Measurements from ENCODE around the gene MCC.

The MCC gene

GRCh38 chr5:113336975-113337374, 151.3 kb downstream of the MCC start:
- H3K27ac ChIP-seq = no peak overlapping the region
- TF ChIP-seq CTCF (conservative IDR thresholded peaks at IDR 0.05) = peak; percentile 71

- TF ChIP-seq CTCF (conservative IDR thresholded peaks at IDR 0.05) = no peak
Measured at GRCh38 chr5:113333411-113333810, 154.8 kb downstream of the MCC start.

GRCh38 chr5:113331209-113331551, 157.1 kb downstream of the MCC start:
- no peak overlapping the region for H3K27ac ChIP-seq
- no peak for TF ChIP-seq CTCF (conservative IDR thresholded peaks at IDR 0.05)

More at GRCh38 chr5:113333411-113333810, 154.8 kb downstream of the MCC start:
- H3K27ac ChIP-seq = no peak overlapping the region

- TF ChIP-seq CTCF (conservative IDR thresholded peaks at IDR 0.05) = peak; percentile 78
- H3K27ac ChIP-seq = no peak overlapping the region
Measured at GRCh38 chr5:113330533-113331208, 157.6 kb downstream of the MCC start.

- H3K27ac ChIP-seq = no peak overlapping the region
- TF ChIP-seq CTCF (conservative IDR thresholded peaks at IDR 0.05) = no peak
Measured at GRCh38 chr5:113329981-113330380, 158.3 kb downstream of the MCC start.

GRCh38 chr5:113325054-113325453, 163.2 kb downstream of the MCC start:
- no peak for TF ChIP-seq CTCF (conservative IDR thresholded peaks at IDR 0.05)
- H3K27ac ChIP-seq = no peak overlapping the region

- peak overlapping the region; percentile 66 for H3K27ac ChIP-seq
Measured at GRCh38 chr5:113321276-113321675, 167.0 kb downstream of the MCC start.

More at GRCh38 chr5:113321276-113321675, 167.0 kb downstream of the MCC start:
- no peak for TF ChIP-seq CTCF (conservative IDR thresholded peaks at IDR 0.05)
